ENCODE results near the gene DEF6. TPM values are rescaled to one million over a fixed set of nuclear protein-coding genes. Genes with fewer than 3 reads are reported as not detected.

DEF6 gene
- total and polyA plus RNA-seq, 2 of the 8 experiments (the other 6 are each of a cell fraction or from before 2014, with no cell fraction given), result 3.3 to 4.1 TPM

GRCh38 chr6:35292494-35292893 is 5.1 kb upstream of the DEF6 start:
- Histone ChIP-seq H3K56ac (replicated peaks; ENCODE audit: insufficient read length, low read depth, low read length) (no peak overlapping the region), H3K4me3 (ENCODE audit: extremely low read depth in 1 of 4, insufficient read depth in 2 of 4, low read depth in 3 of 4, low read length in 4 of 4) (no peak overlapping the region), H2BK15ac (ENCODE audit: low read length) (no peak overlapping the region), H2AFZ (ENCODE audit: low read length) (no peak overlapping the region), H3K9me3 (ENCODE audit: insufficient read depth in 2 of 2, low read depth in 1 of 2, low read length in 1 of 2) (no peaks in the 10 kb centered on the region), H3K9ac (replicated peaks in 1 of 4; ENCODE audit: extremely low read depth in 1 of 4, low read depth in 3 of 4, low read length in 3 of 4) (no peak overlapping the region), H3K18ac (ENCODE audit: extremely low read depth, low read length) (no peak overlapping the region), H2AK5ac (ENCODE audit: low read depth, low read length) (no peak overlapping the region), H3K4me2 (ENCODE audit: insufficient read depth in 1 of 2, low read depth in 2 of 2, low read length in 2 of 2) (no peak overlapping the region), H2BK20ac (ENCODE audit: low read length) (no peak overlapping the region), H4K5ac (ENCODE audit: insufficient read length, low read depth, low read length) (no peak overlapping the region), H3K4me1 (replicated peaks in 1 of 4; ENCODE audit: control insufficient read depth in 3 of 4, insufficient read depth in 4 of 4, low read length in 3 of 4) (0 out of 7 replicates have a peak, but pooled peaks cover 0 to 2% (median 0%) of the 10 kb centered on the region in 4 experiments), H3K27ac (ENCODE audit: low read depth, low read length) (no peak overlapping the region), H3K27me3 (replicated peaks in 1 of 4; ENCODE audit: control insufficient read depth in 3 of 4, extremely low read depth in 1 of 4, insufficient read depth in 3 of 4, low read length in 3 of 4) (no peaks in the 10 kb centered on the region), H3K36me3 (ENCODE audit: control insufficient read depth in 2 of 4, insufficient read depth in 4 of 4, low read length in 3 of 4) (peaks cover 6 to 10% (median 7%) of the 10 kb centered on the region in 4 experiments; a peak in 5 of 8 replicates), H2BK12ac (ENCODE audit: low read depth, low read length) (no peak overlapping the region), H3K4ac (replicated peaks; ENCODE audit: insufficient read length, low read depth, low read length) (no peak overlapping the region), H2BK120ac (replicated peaks; ENCODE audit: low read depth, low read length) (no peak overlapping the region), H3K23me2 (ENCODE audit: low read depth, low read length) (no peaks in the 10 kb centered on the region), H4K8ac (ENCODE audit: extremely low read depth, insufficient read depth, low read length) (no peak overlapping the region), H3K79me1 (ENCODE audit: low read depth, low read length) (no peaks in the 10 kb centered on the region), H4K20me1 (replicated peaks in 1 of 2; ENCODE audit: control insufficient read depth in 1 of 2, insufficient read depth in 2 of 2, low read length in 2 of 2) (peaks cover 0 to 4% of the 10 kb centered on the region in 2 experiments), H2BK5ac (ENCODE audit: low read depth, low read length) (no peak overlapping the region), H3K14ac (ENCODE audit: insufficient read length) (no peak overlapping the region), H3K79me2 (ENCODE audit: control insufficient read depth in 1 of 2, insufficient read depth in 2 of 2, low read length in 2 of 2) (no peaks in the 10 kb centered on the region), H4K91ac (replicated peaks; ENCODE audit: insufficient read length, low read length) (no peak overlapping the region), H3K23ac (ENCODE audit: insufficient read length) (no peak overlapping the region)
- ChIA-PET CTCF (ENCODE audit: partially characterized antibody) (interaction anchor here (0.7 to 20.6 kb wide), 11 partner anchors 7 to 260 kb away, joined by 3 to 358 read pairs (median 11); partner anchors contain the start of genes FANCE and RPL10A), POLR2A (ENCODE audit: partially characterized antibody) (interaction anchor here (0.6 to 1.9 kb wide), 5 partner anchors 10 to 205 kb away, joined by 3 to 7 read pairs (median 3); partner anchors contain the start of genes RPL10A and TEAD3)
- DNase-seq (ENCODE audit: low read depth in 1 of 2, low spot score in 2 of 2), result no peak
- no peak for FAIRE-seq
- 69% methylated on average over 8 of the region's 15 CpGs; no CpG with 5 or more reads in 1 of the 2 experiments for WGBS, 2 experiments (ENCODE audit: extremely low coverage in 1 of 2, insufficient coverage in 1 of 2, insufficient read length in 1 of 2, insufficient replicate concordance in 2 of 2, low coverage in 1 of 2, low lambda C conversion rate in 2 of 2, missing lambda C conversion rate in 1 of 2)
- TF ChIP-seq POLR2AphosphoS5 (IDR thresholded peaks at IDR 0.05; ENCODE audit: low read depth, low read length) (no peak), RNF2 (IDR thresholded peaks at IDR 0.05; ENCODE audit: borderline replicate concordance, low read depth, low read length, missing control alignments, poor library complexity, severe bottlenecking) (no peak), CREB1 (IDR thresholded peaks at IDR 0.05) (no peak), CEBPB (IDR thresholded peaks at IDR 0.05; ENCODE audit: low read depth, low read length) (no peak), SP1 (IDR thresholded peaks at IDR 0.05; ENCODE audit: low read depth, low read length) (no peak), TEAD4 (IDR thresholded peaks at IDR 0.05; ENCODE audit: low read depth, low read length) (no peak), RBBP5 (IDR thresholded peaks at IDR 0.05; ENCODE audit: borderline replicate concordance, low read depth, low read length) (no peak), PHF8 (conservative IDR thresholded peaks at IDR 0.05; ENCODE audit: low read depth, low read length) (no peak), CBX8 (IDR thresholded peaks at IDR 0.05; ENCODE audit: borderline replicate concordance, low read depth, low read length) (no peak)
